SKM-1 (cell line): Measurements from ENCODE around the gene PRM1.
"Not testable (repeated sequence)": the region's sequence is repeated elsewhere in the genome, so short reads cannot be mapped to it uniquely, and the experiment has no call there.

Experiments
- DNase-seq: peaks from one replicate; lab custom pipeline; 2025; ENCODE audit not compliant: unreplicated experiment; lab: John Stamatoyannopoulos, UW

PRM1 gene

GRCh38 chr16:11314309-11314894, 33.3 kb upstream of the PRM1 start:
- DNase-seq, result no peak

GRCh38 chr16:11313493-11314308, 32.6 kb upstream of the PRM1 start:
- no peak for DNase-seq

- no peak for DNase-seq
Observed at GRCh38 chr16:11312718-11313492, 31.8 kb upstream of the PRM1 start.

GRCh38 chr16:11310997-11311561, 29.9 kb upstream of the PRM1 start:
- DNase-seq, result peak; percentile 58

DNA sequence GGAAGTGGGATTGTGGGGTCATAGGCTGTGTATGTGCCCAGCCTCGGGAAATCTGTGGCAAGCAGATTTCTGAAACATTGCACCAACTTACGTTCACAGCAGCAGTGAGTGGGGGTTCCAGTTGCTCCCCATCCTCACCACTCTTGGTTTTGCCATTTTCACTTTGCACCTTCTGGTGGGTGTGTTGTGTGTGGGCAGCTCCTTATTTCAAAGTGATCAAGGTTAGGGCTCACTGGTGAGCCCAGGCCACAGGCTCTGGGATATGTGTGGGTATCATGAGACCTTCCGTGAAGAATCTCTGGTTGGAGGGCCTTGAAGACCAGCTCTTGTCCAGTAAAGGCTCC, 29.5 kb upstream of the PRM1 start:
- DNase-seq, result no peak

DNA sequence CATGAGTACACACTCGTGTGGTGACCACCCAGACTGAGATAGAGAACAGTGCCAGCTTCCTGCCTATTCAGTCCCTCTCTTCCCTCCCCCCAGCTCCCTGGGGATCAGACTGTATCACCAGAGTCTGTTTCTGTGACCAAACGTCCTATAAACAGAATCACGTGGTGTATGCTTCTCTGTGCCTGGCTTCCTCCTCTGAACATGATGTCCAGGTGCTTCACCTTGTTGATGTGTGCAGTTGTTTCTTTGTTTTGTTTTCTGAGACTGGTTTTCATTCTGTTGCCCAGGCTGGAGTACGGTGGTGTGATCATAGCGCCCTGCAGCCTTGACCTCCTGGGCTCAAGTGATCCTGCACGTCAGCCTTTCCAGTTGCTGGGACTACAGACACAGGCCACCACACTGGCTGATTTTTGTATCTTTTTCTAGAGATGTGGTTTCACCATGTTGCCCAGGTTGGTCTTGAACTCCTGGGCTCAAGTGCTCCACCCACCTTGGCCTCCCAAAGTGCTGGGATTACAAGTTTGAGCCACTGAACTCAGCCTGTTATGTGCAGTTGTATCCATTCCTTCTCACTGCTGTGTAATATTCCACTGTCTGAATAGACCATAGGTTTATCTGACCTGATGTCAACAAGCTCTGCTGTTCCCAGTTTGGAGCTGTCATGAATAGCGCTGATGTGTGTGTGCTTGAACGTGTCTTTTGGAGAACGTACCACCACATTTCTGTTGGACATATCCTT, 28.9 kb upstream of the PRM1 start:
- DNase-seq, result no peak

- no peak for DNase-seq
Observed at GRCh38 chr16:11308493-11309283, 27.6 kb upstream of the PRM1 start.

- DNase-seq, result no peak
Observed at GRCh38 chr16:11307639-11308492, 26.7 kb upstream of the PRM1 start.

DNA sequence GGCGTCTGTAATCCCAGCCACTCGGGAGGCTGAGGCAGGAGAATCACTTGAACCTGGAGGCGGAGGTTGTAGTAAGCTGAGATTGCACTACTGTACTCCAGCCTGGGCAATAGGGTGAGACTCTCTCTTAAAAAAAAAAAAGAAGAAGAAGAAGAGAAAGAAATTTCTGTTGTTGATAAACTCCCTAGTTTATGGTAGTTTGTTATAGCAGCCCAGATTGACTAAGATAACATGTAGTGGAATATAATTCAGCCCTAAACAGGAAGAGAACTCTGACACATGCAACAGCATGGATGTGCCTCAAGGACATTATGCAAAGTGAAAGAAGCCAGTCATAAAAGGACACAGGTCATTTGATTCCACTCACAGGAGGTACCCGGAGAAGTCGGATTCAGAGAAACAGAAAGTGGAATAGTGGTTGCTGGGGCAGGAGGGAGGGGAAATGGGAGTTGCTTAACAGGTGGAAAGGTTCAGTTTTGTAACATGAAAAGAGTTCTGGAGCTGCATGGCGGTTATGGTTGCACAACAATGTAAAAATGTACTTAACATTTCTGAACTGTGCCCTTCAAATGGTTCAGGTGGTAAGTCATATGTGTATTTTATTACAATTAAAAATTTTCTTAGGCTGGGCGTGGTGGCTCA, 26.0 kb upstream of the PRM1 start:
- DNase-seq, result peak; percentile 99

GRCh38 chr16:11306381-11306780, 25.3 kb upstream of the PRM1 start:
- DNase-seq, result no peak

GRCh38 chr16:11303405-11304138, 22.4 kb upstream of the PRM1 start:
- no peak for DNase-seq

- DNase-seq, result no peak
Observed at GRCh38 chr16:11302977-11303376, 21.8 kb upstream of the PRM1 start.

DNA sequence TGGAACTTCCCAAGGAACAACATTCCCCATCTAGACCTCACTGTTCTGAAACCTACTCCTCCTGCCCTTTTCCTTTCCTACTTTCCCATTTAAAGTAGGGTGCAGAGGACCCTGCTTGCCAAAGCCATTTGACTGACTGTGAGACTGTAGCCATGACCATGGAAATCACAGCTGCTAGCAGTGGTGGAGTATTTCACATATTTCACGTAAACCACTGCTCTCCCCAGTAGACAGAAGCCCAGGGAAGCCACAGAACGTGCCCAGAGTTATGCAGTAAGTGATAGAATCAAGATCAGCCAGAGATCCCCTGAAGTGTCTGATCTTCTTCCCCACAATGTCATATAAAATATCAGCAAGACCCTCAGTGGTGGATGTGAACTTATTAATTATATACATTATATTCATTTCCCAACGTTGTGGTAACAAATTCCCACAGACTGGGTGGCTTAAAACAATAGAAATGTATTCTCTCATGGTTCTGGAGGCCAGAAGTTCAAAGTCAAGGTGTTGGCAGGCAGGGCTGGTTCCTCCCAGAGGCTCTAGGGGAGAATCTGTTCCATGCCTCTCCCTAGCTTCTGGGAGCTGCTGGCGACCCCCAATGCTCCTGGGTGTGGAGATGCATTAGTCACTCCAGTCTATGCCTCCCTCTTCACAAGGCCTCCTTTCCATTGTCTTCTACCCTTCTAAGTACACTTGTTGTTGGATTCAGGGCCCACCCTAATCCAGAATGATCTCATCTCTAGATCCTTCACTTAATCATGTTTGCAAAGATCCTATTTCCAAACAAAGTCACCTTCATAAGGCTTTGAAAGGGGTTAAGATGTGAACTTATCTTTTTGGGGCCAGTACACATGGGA, 20.7 kb upstream of the PRM1 start:
- no peak for DNase-seq

- no peak for DNase-seq
Observed at GRCh38 chr16:11300560-11300892, 19.4 kb upstream of the PRM1 start.

DNA sequence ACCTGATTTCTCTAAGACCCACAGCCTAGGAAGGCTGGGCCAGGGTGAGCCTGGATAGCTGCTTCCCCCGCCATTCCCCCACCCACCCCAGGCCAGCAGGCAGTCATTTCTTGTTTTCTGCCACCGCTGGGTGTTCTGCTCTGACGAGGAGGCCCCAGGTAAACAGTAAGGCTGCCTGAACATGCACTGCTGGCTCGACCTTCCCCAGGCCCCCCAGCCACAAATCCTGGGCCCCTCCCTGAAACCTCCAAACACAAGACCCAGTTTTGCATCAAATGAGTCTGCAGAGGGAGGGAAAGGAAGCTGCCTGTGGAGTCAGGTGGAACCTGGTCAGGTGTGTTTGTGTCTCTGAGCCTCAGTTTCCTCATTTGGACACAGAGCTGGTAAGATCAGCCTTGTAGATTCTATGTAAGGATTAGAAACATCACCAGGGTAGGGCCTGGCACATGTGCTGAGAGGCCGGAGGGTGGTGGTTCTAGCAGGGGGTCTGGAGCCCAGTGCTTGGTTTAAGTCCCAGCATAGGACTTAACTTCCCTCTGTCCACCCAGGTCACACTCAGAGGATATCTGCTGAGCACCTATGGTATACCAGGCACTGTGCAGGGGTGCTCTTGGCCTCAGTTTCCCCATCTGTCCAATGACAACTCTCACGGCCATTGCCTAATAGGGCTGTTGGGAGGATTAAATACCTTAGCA, 18.9 kb upstream of the PRM1 start:
- DNase-seq, result no peak

DNA sequence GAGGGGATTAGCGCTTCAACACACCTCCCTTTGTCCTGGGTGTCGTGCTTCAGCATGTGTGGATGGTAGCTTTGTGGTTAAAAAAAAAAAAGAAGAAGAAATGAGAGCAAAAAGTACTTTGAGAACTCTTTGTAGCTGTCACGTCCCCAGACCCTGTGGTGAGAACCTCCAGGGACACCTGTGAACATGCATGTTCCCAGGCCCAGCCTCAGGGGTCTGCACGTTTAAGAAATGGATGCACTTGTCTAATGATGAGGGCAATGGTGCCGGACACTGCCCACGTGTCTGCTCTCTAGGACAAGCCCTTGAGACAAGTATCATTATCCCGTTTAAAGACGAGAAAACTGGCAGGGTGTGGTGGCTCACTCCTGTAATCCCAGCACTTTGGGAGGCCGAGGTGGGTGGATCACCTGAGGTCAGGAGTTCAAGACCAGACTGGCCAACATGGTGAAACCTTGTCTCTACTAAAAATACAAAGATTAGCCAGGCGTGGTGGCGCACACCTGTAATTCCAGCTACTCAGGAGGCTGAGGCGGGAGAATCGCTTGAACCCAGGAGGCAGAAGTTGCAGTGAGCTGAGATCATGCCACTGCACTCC, 17.9 kb upstream of the PRM1 start:
- not testable (repeated sequence) for DNase-seq
